GM18868 (cell line): ENCODE results near the gene ELMO3.

Source experiments
- ATAC-seq: cut with Tn5 transposase; IDR thresholded peaks from one replicate; pipeline ENCODE4 v1.9.1; 2021; ENCODE audit warnings: mild to moderate bottlenecking, moderate library complexity; ENCODE audit not compliant: unreplicated experiment

Gene ELMO3, protein sequence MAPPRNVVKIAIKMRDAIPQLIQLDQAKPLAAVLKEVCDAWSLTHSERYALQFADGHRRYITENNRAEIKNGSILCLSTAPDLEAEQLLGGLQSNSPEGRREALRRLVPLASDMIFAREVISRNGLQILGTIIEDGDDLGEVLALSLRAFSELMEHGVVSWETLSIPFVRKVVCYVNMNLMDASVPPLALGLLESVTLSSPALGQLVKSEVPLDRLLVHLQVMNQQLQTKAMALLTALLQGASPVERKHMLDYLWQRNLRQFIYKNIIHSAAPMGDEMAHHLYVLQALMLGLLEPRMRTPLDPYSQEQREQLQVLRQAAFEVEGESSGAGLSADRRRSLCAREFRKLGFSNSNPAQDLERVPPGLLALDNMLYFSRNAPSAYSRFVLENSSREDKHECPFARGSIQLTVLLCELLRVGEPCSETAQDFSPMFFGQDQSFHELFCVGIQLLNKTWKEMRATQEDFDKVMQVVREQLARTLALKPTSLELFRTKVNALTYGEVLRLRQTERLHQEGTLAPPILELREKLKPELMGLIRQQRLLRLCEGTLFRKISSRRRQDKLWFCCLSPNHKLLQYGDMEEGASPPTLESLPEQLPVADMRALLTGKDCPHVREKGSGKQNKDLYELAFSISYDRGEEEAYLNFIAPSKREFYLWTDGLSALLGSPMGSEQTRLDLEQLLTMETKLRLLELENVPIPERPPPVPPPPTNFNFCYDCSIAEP

DNA sequence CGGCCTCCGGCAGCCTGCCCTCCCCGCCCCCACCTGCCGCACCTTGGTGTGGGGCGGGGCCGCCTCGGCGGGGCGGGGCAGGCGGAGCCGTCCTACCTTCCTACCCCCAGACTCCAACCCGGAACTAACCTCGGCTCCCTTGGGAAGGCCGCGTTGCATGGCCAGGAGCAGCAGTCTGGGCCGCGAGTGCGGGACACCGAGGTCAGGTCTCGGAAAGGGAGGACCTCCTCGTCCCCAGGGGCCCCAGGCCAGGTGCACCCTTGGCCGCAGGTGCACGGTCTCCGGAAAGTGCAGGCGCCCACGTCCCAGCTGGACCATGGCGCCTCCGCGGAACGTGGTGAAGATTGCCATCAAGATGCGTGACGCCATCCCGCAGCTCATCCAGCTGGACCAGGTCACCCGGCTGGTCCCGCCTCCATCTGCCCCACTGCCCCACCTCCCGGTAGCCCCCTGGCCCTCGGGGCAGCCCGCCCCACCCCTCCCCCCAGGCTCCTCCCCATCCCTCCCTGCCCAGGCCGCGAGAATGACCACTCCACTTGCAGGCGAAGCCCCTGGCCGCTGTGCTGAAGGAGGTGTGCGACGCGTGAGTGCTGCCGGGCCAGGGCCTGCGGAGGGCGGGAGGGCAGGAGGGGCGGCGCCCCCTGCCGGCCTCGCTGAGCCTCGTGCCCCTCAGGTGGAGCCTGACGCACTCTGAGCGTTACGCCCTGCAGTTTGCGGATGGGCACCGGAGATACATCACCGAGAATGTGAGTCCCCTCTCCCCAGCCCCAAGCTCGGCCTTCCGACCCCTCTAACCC, at the start of gene ELMO3:
TSS of gene ELMO3 (plus strand) at position 121 of the 797 bp plus-strand sequence. CDS start at position 317, 196 bp downstream.
- ATAC-seq: no peak

DNA sequence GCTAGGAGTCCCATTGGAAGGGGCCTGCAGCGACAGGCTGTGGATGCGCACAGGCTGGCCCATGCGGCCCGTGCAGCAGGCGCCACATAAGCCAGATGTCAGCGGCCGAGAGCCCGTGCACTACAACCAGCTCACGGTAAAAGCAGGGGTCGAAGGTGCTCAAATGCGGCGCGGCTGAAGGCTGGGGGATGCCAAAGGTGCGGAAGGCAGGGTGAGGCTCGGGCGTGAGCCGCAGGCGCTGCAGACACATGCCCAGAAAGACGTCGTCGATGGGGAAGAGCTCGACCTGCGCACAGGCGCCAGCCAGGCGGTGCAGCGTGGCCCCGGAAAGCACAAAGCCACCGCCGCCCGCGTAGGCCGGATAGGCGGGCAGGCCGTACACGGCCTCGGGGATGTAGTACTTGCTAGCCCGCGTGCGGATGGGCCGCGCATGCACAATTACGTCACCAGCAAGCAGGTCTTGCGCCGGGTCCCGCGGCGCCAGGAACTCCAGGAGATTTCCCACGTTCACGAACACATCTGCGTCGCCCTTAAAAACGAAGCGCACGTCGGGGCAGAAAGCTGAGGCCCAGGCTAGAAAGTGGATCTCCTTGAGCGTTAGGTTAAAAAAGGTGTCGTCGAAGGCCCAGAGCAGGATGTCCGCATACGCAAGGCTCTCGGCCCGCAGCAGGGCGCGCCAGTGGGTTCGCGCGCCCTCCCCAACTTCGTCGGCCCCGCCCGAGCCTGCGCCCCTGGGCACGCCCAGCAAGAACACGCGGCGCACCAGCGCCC, 49.5 kb upstream of the ELMO3 start:
- no peak for ATAC-seq

DNA sequence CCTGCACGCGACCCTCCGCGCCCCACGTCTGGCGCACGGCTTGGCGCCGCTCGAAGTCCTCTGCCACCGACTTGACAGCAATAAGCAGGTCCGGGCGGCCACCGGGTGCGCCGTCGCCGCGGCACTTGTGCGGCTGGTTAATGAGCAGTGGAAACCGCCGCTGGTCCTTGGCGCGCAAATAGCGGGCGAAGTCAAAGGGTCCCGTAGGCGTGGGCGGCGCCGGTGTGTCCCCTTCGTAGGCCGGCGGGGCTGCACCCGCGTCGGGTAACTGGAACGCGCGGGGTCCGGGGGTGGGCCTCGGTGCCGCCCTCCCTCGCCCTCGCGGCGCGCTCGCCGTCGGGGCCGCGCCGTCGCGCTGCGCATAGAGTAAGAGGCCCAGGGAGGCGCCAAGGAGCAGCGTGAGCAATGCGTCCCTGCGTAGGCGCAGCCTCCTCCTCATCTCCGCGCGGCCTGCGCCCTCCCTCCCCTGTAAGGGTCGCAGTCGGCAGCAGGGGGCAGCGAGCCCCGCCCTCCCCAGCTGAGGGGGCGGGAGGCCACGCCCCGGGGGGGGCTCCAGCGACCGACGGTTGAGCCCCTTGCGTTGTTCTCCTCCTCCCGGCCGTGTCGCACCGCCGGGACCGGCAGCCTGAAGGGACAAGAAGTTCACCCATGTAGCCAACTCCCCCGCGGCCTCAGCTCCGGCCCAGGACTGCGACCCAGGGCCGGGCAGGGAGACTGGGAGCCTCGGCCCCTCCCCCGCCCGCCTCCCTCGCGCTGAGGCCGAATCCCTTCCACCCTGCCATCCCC, 48.7 kb upstream of the ELMO3 start:
- peak; percentile 35 for ATAC-seq

DNA sequence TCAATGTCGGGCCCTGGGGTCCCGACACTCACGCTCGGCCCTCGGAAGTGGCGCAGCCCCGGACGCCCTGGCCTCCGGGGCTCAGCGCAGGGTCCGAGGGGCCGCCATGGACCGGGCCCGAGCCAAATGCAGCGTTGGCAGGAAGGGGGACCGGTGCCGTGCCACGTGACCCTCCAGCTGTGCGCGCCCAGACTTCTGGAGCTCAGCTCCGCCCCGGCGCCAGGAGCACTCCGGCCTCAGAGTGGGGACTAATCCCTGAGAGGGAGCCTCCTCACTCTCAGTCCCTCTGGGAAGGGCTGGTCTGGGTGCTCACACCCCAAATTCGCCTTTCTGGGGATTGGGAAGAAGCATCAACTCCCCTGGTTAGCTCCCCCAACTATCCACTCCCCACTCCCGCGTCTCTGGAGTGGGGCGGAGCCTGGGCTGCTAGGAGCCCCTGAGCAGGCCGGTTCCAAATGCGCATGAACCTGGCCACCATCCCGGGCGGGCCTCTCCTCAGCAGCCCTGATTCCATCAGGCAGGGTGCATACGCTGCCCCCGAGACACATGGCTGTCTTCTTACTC, 48.0 kb upstream of the ELMO3 start, which contains the start of gene B3GNT9:
TSS of gene B3GNT9 (minus strand) at position 166 of the 564 bp plus-strand sequence. CDS start 513 bp downstream, outside the sequence.
- peak; percentile 68 for ATAC-seq

DNA sequence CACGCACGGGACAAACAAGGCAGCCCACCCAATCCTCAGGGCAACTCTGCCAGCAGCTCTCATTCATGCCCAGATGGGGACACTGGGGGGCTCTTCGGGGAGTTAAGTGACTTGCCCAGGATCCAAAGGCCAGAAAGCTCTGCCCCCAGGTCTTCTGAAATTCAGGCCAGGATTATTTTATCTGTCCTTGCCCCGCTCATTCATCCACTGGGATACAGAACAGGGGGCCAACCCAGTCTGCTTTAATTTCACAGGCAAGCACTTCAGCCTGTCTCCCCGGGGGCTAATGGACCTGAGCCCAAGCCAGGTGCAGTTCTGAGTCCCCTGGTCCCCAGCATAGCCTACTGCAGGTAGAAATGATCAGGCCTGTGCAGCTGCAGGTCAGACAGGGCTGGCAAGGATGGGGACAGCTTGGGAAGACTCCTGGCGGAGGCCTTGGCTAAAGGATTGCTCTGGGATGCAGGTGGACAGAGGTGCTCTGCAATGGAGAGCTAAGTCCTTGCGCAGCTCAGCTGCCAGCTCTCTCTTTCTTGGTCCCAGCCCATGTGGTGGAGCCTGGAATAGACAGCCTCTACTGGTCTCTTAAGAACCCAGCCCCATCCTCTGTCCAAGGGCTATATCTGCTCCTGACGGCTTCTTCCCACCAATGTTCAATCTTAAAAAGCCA, 47.4 kb upstream of the ELMO3 start:
- ATAC-seq: no peak

DNA sequence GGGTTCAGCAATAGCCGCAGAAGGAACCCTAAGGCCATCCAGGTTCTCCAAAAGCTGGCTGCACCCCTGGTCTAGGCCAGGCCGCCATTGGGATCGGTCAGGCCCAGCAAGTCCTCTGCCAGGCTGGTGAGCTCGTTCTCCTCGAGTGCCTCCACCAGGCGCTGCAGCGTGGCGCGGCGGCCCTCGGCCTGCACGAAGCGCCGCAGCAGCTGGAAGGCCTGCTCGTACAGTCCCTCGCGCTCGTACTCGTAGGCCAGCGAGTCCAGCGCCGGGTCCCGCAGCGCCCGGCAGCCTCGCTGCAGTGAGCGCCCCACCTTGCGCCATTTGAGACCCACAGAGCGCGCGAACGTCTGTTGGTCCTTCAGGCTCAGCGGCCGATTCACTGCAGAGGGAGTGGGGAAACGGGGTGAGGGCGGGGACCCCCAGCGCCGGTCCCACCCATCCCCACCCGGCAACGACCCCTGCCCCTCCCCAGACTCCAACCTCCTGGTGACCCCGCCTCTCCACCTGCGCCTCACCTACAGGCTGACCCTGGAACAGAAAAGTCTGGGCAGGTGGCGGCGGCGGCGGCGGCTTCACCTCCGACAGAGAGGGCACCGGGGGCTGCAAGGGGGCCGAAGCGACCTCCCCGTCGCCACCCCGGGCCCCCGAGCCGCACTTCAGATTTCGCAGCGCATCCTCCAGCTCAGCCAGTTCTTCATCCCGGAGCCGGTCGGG, 44.2 kb upstream of the ELMO3 start:
- no peak for ATAC-seq

DNA sequence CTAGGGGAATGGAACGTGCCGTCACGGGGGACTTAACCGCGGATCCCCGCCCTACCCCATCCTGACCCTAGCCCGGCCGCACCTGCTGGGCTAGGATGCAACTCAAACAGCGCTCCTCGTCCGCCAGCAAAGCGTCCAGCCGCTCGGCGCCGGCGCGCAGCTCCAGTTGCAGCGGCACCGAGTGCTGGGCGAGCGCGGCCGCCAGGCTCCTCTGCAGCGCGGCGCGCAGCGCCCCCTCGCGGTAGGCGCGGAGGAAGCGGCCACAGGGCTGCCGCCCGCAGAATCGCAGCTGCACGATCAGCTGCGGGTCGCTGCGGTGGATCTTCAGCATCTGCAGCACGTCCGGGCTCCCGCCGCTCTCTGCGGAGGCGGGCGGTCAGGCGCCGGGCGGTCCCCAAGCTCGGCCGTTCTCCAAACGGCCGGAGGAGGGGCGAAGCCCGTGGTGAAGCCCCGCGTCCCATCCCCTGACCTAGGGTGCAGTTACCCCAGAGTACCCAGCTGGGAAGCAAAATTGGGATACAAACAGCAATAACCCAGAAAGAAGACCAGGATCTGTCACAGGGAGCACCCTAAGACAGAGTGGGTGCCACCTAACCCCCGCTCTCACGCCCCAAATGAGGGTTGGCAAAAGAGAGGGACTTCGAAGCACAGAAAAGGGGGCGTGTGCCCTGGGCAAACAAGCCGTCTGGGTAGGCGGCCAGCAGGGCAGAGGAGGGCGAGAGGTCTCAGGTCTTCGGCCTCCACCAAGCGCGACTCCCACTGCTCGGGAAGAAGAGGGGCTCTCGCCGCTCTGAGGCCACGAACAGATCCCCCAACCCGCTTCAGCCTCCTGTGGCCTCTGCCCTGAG, 43.4 kb upstream of the ELMO3 start:
- no peak for ATAC-seq

DNA sequence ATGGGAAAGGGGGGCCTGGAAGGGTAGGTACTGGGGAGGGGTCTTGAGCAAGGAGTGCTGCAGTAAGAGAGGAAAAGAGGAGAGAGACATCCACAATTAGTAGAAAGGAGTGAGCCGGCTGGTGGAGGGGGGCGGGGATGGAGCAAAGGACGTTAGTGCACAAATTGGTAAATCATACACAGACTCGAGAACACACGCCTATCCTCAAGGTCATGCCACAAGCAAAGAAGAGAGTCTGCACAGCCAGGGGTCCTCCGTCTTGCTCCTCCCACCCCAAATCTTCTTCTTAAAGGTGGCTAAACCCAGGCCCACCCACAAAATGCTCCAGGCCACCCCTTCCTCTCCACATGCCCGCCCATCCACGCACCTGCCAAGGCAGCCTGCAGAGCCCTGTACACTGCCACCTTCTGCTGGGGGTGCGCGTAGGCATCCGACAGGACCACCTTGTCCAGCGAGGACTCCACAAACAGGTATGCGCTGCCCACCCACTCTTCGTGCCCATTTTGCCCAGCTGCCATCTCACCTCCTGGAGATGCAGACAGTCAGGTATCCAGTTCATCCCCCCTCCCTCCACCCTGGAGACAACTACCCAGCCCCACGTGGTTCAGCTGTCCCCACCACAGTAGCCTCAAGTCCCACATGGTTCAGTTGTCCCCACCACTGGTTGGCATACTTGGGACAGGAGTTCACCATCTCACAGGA, 42.6 kb upstream of the ELMO3 start:
- ATAC-seq: no peak

DNA sequence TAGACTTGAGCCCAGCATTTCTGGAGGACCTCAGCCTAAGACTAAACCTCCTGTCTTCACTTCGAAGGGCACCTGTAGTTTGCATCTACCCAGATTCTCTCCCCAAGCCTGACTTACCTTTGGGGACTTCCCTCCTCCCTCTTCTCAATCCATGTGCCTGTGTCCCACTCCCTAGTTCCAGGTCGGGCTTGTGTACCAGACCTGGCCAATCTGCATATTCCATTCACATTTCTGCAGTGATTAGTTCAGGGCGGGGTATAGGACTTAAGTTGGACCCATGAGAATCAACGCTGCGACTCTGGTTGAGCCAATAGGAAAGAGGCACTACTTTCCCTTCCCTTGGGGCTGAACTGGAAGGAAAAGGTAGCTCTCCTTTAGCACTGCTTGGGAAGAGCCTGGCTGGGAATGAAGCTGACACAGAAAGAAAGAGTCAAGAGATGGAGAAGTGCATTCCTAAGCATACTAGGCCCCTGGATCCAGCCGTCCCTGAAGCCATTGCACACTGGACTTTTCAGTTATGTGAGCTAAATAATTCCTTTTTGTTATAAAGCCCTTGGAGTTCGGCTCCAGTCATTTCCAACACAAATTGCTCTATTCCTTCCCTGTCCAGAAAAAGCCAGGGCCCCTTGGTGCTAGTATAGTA, 41.7 kb upstream of the ELMO3 start:
- ATAC-seq: no peak

DNA sequence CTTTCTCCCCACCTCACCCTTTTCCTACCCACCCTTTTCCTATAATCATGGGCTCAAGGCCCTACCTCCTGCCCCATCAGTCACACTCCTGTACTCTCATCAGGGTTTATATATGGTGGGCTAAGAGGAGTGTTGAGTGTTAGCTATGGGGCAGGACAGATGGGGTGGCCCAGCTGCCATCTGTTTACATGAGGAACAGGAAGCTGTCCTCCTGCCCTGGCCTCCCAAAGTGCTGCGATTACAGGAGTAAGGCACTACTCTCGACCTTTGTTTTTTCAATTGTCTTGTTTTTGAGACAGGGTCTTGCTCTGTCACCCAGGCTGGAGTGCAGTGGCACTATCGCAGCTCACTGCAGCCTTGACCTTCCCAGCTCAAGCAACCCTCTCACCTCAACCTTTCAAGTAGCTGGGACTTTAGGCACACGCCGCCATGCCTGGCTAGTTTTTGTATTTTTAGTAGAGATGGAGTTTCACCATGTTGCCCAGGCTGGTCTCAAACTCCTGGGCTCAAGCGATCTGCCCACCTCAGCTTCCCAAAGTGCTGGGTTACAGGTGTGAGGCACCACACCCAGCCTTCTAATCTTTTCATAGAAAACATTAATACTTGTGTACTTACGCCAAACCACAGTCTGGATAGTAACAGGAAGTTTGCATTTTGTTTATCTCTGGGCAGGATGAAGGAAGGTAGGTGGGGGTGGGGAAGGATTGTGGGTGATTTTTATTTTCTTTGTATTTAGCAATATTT, 40.9 kb upstream of the ELMO3 start:
- no peak for ATAC-seq

DNA sequence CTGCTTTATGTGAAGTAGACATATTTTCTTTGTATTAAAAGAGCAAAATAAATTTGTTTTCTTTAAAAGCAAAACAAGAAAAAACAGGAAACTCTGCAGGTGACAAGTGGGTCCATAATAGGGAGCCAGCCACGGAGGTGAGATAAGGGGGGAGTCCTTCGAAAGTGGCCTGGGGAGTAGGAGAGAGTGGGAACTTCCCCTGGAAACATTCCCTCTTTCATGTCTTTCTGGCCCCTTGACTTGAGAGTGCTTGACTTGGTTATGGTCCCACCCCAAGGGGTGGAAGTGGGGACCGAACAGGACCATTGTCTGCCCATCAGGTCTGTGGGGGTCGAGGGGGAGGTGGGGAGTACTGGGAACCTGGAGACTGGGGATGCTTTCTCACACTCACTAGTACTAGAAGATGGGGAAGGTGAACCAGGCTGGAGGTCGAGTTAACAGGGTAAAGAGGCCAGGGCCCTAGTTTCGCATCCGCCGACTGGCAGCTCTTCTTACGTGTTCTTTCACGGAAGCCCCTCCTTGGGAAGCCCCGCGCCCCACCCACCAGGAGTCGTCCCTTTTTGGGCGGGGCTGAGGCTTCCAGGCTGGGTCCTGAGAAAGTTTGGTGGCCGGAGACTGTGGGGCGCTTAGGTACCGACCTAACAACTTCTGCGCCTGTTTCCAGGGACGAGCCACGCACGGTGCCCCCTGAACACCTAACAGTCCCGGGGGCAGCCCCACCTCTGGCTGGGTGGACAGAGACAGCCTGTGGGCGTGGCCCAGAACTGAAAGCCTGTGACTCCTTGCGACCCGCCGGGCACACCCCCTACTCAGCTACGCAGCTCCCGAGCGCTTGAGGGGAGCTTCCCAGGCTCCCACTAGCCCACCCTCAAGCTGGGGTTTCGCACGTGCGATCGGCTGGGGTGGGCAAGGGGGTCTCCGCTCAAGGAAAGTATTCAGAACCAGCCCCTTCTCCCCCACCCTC, 40.0 kb upstream of the ELMO3 start:
- peak; percentile 40 for ATAC-seq

DNA sequence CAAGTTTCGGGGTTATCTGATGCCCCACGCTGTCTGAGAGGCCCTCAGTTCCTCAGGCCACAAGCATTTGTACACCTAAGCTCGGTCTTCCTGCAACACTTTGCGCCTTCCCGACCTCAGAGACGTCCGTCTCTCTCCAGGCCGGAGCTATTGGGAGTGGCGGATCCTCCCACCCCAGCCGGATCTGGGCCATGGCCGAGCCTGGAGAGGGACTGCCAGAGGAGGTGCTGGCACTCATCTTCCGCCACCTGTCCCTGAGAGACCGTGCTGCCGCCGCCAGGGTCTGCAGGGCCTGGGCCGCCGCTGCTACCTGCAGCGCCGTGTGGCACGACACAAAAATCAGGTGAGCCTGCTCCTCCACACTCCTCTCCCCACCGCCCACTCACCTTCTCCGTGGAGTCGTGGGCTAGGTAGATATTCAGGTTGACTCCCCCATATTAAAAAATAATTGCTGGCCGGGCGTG, 37.3 kb upstream of the ELMO3 start:
- ATAC-seq: no peak

DNA sequence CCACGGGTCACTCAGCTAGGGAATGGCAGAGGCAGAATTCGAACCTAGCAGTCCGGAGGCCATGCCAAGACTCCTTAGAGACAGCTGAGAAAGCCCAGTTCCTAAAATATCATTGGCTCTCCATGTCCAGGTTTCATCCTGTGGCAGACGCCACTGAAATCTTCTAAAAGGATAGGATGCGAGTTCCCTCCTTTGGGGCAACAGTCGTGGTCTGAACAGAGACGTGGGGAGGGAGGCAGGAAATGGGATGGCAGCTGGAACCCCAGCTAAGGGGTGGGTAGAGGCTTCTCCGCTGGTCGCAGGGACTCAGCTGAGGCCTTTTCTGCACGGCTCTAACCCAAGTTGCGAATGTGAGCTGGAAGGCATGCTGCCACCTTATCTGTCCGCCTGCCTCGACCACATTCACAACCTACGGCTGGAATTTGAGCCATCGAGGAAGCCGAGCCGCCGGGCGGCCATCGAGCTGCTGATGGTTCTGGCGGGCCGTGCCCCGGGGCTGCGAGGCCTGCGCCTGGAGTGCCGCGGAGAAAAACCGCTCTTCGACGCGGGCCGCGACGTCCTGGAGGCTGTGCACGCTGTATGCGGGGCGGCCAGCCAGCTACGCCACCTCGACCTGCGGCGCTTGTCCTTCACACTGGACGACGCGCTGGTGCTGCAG, 36.3 kb upstream of the ELMO3 start:
- no peak for ATAC-seq
